HepG2 (cell line): Measurements from ENCODE around the gene AMN. TPM values are rescaled to one million over a fixed set of nuclear protein-coding genes. Genes with fewer than 3 reads are reported as not detected.
A peak's percentile ranks its signal among the peaks of the same experiment; 100 is the strongest.

ENCODE experiments used
- ATAC-seq: fragments of 200-7000 bp; cut with Tn5 transposase; 3 replicates; pipeline ENCODE4 v1.9.1; 2020; ENCODE audit warnings: mild to moderate bottlenecking, moderate library complexity
- BruUV-seq: library from RNA; stranded (reverse); fragments of 400-500 nt; replicated peaks from 2 replicates; lab custom pipeline; 2021; lab: Mats Ljungman, UMichigan
- CTCF ChIA-PET: fragments of 300-600 bp; formaldehyde crosslinking; extraction: SDS; loops from one replicate; lab custom pipeline; 2021; ENCODE audit warnings: low total read pairs, inconsistent platforms, low intra/inter-chr PET ratio; lab: Yijun Ruan, JAX
- POLR2A ChIA-PET: fragments of 350-600 bp; sonication (Branson Sonifier 250); formaldehyde crosslinking; loops from one replicate; lab custom pipeline; 2020; ENCODE audit warnings: antibody characterized with exemption, inconsistent platforms; lab: Yijun Ruan, JAX
- DNase-seq: peaks from one replicate; pipeline ENCODE4 v3.0.0-alpha.2; 2015; ENCODE audit warnings: low spot score
- FAIRE-seq: peaks from 3 replicates; lab custom pipeline; 2011; peaks lifted over from hg19 to GRCh38; lab: Jason Lieb, UNC
- H2AFZ ChIP-seq: one replicate; pipeline ENCODE4 v1.6.1; 2011; ENCODE audit warnings: low read length, inconsistent platforms
- H3K27ac ChIP-seq: fragments of 300-600 bp; 3 replicates; pipeline ENCODE4 v1.8.0; 2011; ENCODE audit warnings: mixed run types, mild to moderate bottlenecking, mixed read lengths, low read length, inconsistent platforms; ENCODE audit not compliant: insufficient read depth; ENCODE audit errors: extremely low read length
- H3K27me3 ChIP-seq, 2 experiments: fragments of 200-600 bp in 1 of 2; 2 replicates in 1 of 2; 3 replicates in 1 of 2; pipeline versions ENCODE4 v1.6.0 to v1.8.0; 2011; ENCODE audit warnings: low read length in 2 of 2, mild to moderate bottlenecking in 2 of 2, moderate library complexity in 2 of 2, inconsistent platforms in 1 of 2; ENCODE audit not compliant: insufficient read depth in 2 of 2, control insufficient read depth in 1 of 2
- H3K36me3 ChIP-seq, 2 experiments: fragments of 200-600 bp in 1 of 2; replicated peaks in 1 of 2; 2 replicates in 1 of 2; 3 replicates in 1 of 2; pipeline versions ENCODE4 v1.5.1 to v1.8.0; 2011; ENCODE audit warnings: low read length in 2 of 2, inconsistent platforms in 1 of 2; ENCODE audit not compliant: insufficient read depth in 2 of 2, control insufficient read depth in 1 of 2
- H3K4me1 ChIP-seq: 2 replicates; pipeline ENCODE4 v1.5.1; 2012; ENCODE audit warnings: low read length, inconsistent platforms; ENCODE audit not compliant: insufficient read depth
- H3K4me2 ChIP-seq: 2 replicates; pipeline ENCODE4 v1.6.0; 2011; ENCODE audit warnings: low read depth, low read length, inconsistent platforms
- H3K4me3 ChIP-seq, 3 experiments: fragments of 200-600 bp in 1 of 3; sonication (generic), shearing (Covaris generic) in 1 of 3; replicated peaks in 1 of 3; 2 replicates each; pipeline ENCODE4 v1.5.1; 2011 to 2016; ENCODE audit warnings: low read length in 3 of 3, inconsistent platforms in 2 of 3, low read depth in 2 of 3, mild to moderate bottlenecking in 2 of 3, control low read depth in 1 of 3, mixed read lengths in 1 of 3; ENCODE audit not compliant: insufficient read depth in 1 of 3
- H3K79me2 ChIP-seq: one replicate; pipeline ENCODE4 v1.6.1; 2011; ENCODE audit warnings: low read length, inconsistent platforms; ENCODE audit not compliant: insufficient read depth
- H3K9ac ChIP-seq: 2 replicates; pipeline ENCODE4 v1.6.0; 2011; ENCODE audit warnings: mild to moderate bottlenecking, low read depth, low read length, inconsistent platforms; ENCODE audit not compliant: insufficient read depth
- H3K9me3 ChIP-seq: 2 replicates; pipeline ENCODE4 v1.5.1; 2012; ENCODE audit warnings: mild to moderate bottlenecking, low read length
- H4K20me1 ChIP-seq: 2 replicates; pipeline ENCODE4 v1.6.0; 2011; ENCODE audit warnings: inconsistent platforms, mild to moderate bottlenecking, low read length, moderate library complexity; ENCODE audit not compliant: insufficient read depth
- ASH2L ChIP-seq: fragments of 300-600, 200-600 bp; sonication (generic); IDR thresholded peaks from 2 replicates; pipeline ENCODE4 v1.7.0; 2017; ENCODE audit warnings: low read depth, mild to moderate bottlenecking, moderate library complexity, mixed read lengths, low read length; ENCODE audit not compliant: insufficient read length
- DBP ChIP-seq: sonication (generic); formaldehyde crosslinking; IDR thresholded peaks from 2 replicates; pipeline ENCODE4 v1.4.0; 2020; ENCODE audit warnings: missing genetic modification reagents; ENCODE audit errors: not compliant biosample characterization
- HNF4A ChIP-seq: sonication (generic); formaldehyde crosslinking; IDR thresholded peaks from 2 replicates; pipeline ENCODE4 v1.4.0; 2020; ENCODE audit warnings: missing genetic modification reagents
- MEF2D ChIP-seq: sonication (generic); formaldehyde crosslinking; IDR thresholded peaks from 2 replicates; pipeline ENCODE4 v1.5.1; 2020; ENCODE audit warnings: mild to moderate bottlenecking, missing genetic modification reagents
- RNF219 ChIP-seq: sonication (generic); formaldehyde crosslinking; IDR thresholded peaks from 2 replicates; pipeline ENCODE4 v1.5.0; 2020; ENCODE audit warnings: mild to moderate bottlenecking, missing genetic modification reagents
- SP4 ChIP-seq: sonication (generic); formaldehyde crosslinking; IDR thresholded peaks from 2 replicates; pipeline ENCODE4 v1.8.1; 2023; ENCODE audit warnings: mild to moderate bottlenecking, missing genetic modification reagents
- TCF12 ChIP-seq, 2 experiments: fragments of 450-650 bp in 1 of 2; sonication (generic) in 1 of 2; formaldehyde crosslinking in 1 of 2; IDR thresholded peaks; 2 replicates each; pipeline versions ENCODE4 v1.6.1 to v1.8.0; 2017 to 2022; ENCODE audit warnings: antibody characterized with exemption in 1 of 2, mild to moderate bottlenecking in 1 of 2, missing genetic modification reagents in 1 of 2, moderate library complexity in 1 of 2
- TEAD2 ChIP-seq: sonication (generic); formaldehyde crosslinking; IDR thresholded peaks from 2 replicates; pipeline ENCODE4 v1.9.0; 2021; ENCODE audit warnings: missing genetic modification reagents
- ZBTB33 ChIP-seq: sonication (generic); formaldehyde crosslinking; IDR thresholded peaks from 2 replicates; pipeline ENCODE4 v1.4.0; 2020; ENCODE audit warnings: missing genetic modification reagents
- ZBTB4 ChIP-seq: sonication (generic); formaldehyde crosslinking; IDR thresholded peaks from 2 replicates; pipeline ENCODE4 v1.4.0; 2020; ENCODE audit warnings: missing genetic modification reagents, mild to moderate bottlenecking, borderline replicate concordance
- ZNF362 ChIP-seq: sonication (generic); formaldehyde crosslinking; IDR thresholded peaks from 2 replicates; pipeline ENCODE4 v1.4.0; 2020; ENCODE audit warnings: missing genetic modification reagents, mild to moderate bottlenecking, borderline replicate concordance
- ZNF775 ChIP-seq: sonication (generic); formaldehyde crosslinking; IDR thresholded peaks from 2 replicates; pipeline ENCODE4 v1.4.0; 2020; ENCODE audit warnings: missing genetic modification reagents, mild to moderate bottlenecking, moderate library complexity, borderline replicate concordance
- WGBS: methylation state at CpG from one replicate; pipeline ENCODE4 v1.1.6; 2017; ENCODE audit warnings: low lambda C conversion rate; 5-methylcytosine and 5-hydroxymethylcytosine counted together
- in situ Hi-C: cut with HindIII; loops from 2 replicates; pipeline ENCODE4 v1.10.0; 2017; ENCODE audit warnings: low pct_unique_long_range_greater_than_20kb; ENCODE audit not compliant: extremely low pct_ligation_motif_present
- intact Hi-C: fragments of 100-400 bp; cut with micrococcal nuclease; formaldehyde crosslinking; loops from one replicate; pipeline ENCODE4 v1.10.0; 2022; ENCODE audit not compliant: unreplicated experiment
- polyA plus RNA-seq, 8 experiments: library from polyadenylated mRNA; depleted of rRNA in 3 of 8; stranded (reverse) in 7 of 8; unstranded in 1 of 8; fragments of >200 nt; fragmentation: Illumina TruSeq in 4 of 8; extraction: Trizol in 4 of 8; gene quantifications; 2 replicates each; pipeline versions ENCODE4 v1.2.1 to v1.2.3, GENCODE V29; 2011 to 2016; ENCODE audit warnings: low read depth in 4 of 8, missing spikeins in 1 of 8, mixed read lengths in 1 of 8; ENCODE audit not compliant: insufficient read depth in 1 of 8
- total RNA-seq, 5 experiments: library from RNA; depleted of rRNA; stranded (reverse); fragments of >200 nt; fragmentation: Illumina TruSeq; extraction: Trizol; gene quantifications; 2 replicates each; pipeline ENCODE4 v1.2.3, GENCODE V29; 2016; ENCODE audit warnings: low read depth in 1 of 5

AMN gene
- total and polyA plus RNA-seq, 2 of the 13 experiments (the other 11 are each of a cell fraction or from before 2014, with no cell fraction given) = 9.8 to 33.1 TPM

GRCh38 chr14:102897299-102898027 lies 25.0 kb upstream of the AMN start:
- no peaks in the 10 kb centered on the region for H3K9me3 ChIP-seq
- peak overlapping the region; percentile 45 for H3K27ac ChIP-seq
- no peaks in the 10 kb centered on the region for H3K27me3 ChIP-seq
- WGBS = 90% methylated on average over 14 of the region's 14 CpGs
- no peak overlapping the region for H3K4me3 ChIP-seq
- POLR2A ChIA-PET = interaction anchor here (0.9 kb wide), 1 partner anchor 24 kb away, joined by 3 read pairs; no protein-coding TSS in a partner anchor
- in situ Hi-C loops (no loop called here), intact Hi-C loops (no loop called here)
- no peaks in the 10 kb centered on the region for H3K79me2 ChIP-seq
- BruUV-seq = no TSS peak
- DNase-seq (no peak), ATAC-seq (no peak), FAIRE-seq (no peak)
- CTCF ChIA-PET = no interaction called here
- H2AFZ ChIP-seq = no peak overlapping the region
- H3K4me1 ChIP-seq = peaks cover 19% of the 10 kb centered on the region
- H3K4me2 ChIP-seq = no peak overlapping the region
- H3K9ac ChIP-seq = no peak overlapping the region
- peaks cover 0 to 7% of the 10 kb centered on the region in 2 experiments; a peak in 4 of 5 replicates for H3K36me3 ChIP-seq
- no peaks in the 10 kb centered on the region for H4K20me1 ChIP-seq
- peak; percentile 49; the same call in 1 of the 2 replicates for TF ChIP-seq ZBTB4 (CRISPR knock-in tag)
- TF ChIP-seq MEF2D (CRISPR knock-in tag) = no peak
- no peak for TF ChIP-seq ASH2L
- peak; percentile 88; the same call in 1 of the 2 replicates for TF ChIP-seq ZBTB33 (CRISPR knock-in tag)
- no peak for TF ChIP-seq RNF219 (CRISPR knock-in tag)
- TF ChIP-seq DBP (CRISPR knock-in tag) = no peak
- TF ChIP-seq HNF4A (CRISPR knock-in tag) = 0 out of 2 replicates have a peak, but pooled peaks have one; percentile 7
- TF ChIP-seq TEAD2 = no peak
- no peak for TF ChIP-seq SP4 (CRISPR knock-in tag)
- TF ChIP-seq ZNF775 (CRISPR knock-in tag) = no peak
- no peak for TF ChIP-seq ZNF362 (CRISPR knock-in tag)
- no peak for TF ChIP-seq TCF12 (IDR thresholded peaks at IDR 0.05)
- no peak for TF ChIP-seq TCF12 (CRISPR knock-in tag; IDR thresholded peaks at IDR 0.05)
